SIG-M5 (cell line): ENCODE data around the gene KIN.
"Not testable (repeated sequence)": the region's sequence is repeated elsewhere in the genome, so short reads cannot be mapped to it uniquely, and the experiment has no call there.

Source experiments
- DNase-seq: peaks from one replicate; lab custom pipeline; 2025; lab: John Stamatoyannopoulos, UW

KIN gene

DNA sequence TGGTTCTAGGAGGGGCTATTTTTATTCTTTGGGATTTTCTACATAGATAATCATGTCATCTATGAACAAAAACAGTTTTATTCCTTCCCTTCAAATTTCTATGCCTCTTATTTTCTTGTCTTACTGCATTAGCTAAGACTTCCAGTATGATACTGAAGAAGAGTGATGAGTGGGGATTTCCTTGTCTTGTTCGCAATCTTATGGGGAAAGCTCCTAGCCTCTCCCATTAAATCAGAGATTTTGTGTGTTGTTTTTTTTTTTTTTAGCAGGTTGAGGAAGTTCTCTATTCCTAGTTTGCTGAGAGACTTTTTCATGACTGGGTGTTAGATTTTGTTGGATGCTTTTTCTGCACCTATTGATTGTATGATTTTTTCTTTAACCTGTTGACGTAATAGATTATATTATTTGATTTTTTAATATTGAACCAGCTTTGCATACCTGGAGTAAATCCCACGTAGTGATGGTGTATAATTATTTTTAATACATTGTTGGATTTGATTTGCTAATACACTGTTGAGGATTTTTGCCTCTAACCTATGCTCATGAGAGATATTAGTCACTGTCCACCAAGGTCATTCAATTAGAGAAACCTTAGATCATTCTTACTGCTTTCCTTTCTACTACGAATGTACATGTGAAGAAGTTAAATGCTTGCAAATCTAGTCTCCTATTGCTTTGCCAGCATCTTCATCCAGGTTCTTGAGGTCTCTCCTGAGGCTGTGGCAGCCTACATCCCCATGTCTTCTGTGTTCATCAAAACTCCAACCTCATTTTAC, 6.6 kb upstream of the KIN start:
- no peak for DNase-seq

DNA sequence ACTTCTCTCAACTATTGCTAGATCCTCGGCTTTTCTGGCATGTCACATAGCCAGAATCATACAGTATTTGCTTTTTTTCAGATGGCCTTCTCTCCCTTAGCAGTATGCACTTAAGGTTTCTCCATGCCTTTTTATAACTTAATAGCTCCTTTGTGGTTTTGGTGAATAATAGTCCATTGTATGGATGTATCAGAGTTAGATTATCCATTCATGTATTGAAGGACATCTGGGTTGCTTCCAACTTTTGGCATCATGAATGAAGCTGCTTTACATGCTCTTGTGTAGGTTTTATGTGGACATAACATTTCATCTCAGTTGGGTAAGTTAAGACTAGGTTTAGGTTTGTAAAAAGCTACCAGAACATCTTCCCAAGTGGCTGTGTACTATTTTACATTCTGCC, 4.7 kb upstream of the KIN start:
- DNase-seq: no peak

DNA sequence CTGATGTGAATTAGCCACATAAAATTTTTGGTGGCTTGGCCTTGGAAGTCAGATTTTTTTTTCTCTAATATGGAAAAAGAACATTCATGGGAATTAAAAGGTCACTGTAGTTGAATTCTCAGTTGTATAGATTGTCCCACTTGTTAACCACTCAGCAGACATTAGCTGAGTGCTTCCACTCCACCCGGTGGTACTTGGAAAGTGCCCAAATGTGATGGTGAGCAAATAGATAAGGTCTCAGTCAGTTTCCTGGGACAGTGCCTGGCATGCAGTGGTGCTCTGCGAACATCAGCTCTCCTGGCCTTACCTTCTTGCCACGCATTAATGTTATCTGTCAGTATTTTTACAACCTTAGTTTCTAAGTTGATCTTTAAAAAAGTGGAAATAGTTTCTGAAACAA, 1.6 kb upstream of the KIN start:
- DNase-seq: no peak

- DNase-seq: no peak
Observed at GRCh38 chr10:7788639-7789286, 970 bp upstream of the KIN start.

DNA sequence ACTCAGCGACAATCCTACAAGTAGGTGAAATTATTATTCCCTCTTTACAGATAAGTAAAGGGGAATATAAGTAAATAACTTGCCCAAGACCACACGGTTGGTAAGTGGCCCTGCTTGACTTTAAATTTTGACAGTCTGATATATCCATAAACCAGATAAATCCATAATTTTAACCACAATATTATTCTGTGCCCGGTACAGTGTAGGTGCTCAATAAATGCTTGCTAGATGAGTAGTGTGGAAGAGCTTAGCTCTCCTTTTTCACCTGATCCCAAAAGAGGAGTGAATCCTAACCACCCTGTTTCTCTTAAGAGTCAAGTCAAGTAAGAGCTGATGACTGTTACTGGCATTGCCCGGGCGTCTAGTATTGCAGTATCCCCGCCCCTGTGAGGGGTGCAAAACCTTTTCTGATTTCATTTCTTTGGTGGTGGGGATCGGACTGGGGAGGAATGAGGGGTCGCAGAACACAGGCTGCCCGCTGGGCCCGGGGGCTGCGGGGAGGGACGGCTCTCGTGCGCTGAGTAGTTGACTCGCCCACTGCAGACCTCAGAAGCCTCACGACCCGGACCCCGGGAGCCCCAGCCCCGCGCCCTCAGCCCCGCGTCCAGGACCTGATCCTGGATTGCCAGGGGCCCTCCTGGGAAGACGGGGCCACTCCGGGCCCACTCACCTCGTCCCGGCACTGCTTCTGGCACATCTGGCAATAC, 490 bp downstream of the KIN start:
- no peak for DNase-seq

GRCh38 chr10:7786430-7786829, 1.4 kb downstream of the KIN start:
- DNase-seq: no peak

- DNase-seq: not testable (repeated sequence)
Observed at GRCh38 chr10:7782194-7782593, 5.6 kb downstream of the KIN start.

DNA sequence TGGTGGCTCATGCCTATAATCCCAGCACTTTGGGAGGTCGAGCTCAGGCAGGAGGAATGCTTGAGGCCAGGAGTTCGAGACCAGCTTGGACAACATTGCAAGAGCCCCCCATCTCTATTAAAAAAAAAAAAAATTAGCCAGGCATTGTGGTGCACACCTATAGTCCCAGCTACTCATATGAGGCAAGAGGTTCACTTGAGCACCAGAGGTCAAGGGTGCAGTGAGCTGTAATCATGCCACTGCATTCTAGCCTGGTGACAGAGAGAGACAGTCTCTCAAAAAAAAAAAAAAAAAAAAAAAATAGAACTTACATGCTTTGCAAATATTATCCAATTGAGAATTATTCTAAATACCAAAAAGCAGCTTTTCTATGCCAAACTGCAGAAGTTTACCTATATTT, 11.0 kb downstream of the KIN start:
- no peak for DNase-seq

- DNase-seq: no peak
Observed at GRCh38 chr10:7773845-7774801, 13.7 kb downstream of the KIN start.

DNA sequence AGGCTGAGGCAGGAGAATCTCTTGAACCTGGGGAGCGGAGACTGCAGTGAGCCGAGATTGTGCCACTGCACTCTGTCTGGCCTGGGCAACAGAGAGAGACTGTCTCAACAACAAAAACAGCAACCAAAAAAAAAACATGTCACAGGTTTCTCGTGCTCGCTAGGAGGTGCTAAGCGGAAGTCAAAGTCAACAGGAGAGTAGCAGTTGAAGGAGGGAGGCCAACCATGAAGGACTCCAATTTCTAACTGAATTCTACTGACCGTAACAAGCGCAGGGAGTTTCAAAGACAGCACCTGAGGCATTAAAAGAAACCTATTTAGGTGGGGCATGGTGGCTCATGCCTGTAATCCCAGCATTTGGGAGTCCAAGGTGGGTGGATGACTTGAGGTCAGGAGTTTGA, 19.4 kb downstream of the KIN start:
- no peak for DNase-seq

DNA sequence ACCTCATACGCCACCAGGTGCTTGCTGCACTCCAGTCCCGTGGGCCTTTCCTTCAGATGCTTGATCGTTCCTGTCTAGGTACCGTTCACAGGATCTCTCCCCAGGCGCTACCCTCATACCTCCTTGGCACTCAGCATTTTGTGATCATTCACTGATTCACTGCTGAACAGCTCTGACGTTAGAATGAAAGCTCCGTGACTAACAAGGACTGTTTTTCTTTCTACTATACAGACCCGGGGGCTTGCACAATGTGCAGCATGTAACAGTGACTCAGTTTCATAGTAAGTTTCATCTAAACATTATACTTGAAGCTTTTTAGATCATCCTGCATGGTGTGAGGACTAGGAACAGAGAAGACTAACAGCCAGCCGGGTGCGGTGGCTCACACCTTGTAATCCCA, 20.6 kb downstream of the KIN start:
- no peak for DNase-seq

GRCh38 chr10:7766241-7766640, 21.6 kb downstream of the KIN start:
- DNase-seq: no peak

GRCh38 chr10:7763929-7764328, 23.9 kb downstream of the KIN start:
- no peak for DNase-seq

DNA sequence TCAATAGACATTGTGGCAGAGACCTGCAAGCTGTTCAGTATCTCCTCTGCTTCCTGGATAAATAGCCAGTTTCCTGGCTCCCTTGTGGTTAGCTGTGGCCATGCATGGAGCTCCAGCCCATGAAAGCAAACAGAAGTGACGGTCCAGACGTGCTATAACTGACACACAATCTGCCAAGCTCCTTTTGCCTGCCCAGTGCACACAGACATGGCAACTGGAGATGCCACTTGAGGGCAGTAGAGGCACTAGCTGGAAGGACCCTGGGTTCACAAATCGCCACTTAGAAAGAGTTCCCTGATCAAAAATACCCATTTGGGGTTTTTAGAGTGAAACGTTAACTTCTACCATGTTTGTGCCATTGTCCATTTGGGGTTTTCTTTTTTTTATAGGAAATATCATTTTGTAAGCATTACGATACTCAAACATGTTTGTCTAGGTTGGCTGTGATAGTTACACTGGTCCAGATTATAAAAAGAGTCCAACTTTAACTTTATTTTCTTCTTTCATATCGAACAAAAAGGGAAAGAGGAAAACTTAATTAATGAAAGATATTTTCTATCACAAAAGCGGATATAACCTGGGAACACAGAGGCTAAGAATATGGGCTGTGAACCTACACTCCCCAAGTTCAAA, 31.3 kb downstream of the KIN start:
- DNase-seq: no peak

- DNase-seq: no peak
Observed at GRCh38 chr10:7755103-7755502, 32.7 kb downstream of the KIN start.

GRCh38 chr10:7752251-7752650, 35.5 kb downstream of the KIN start:
- DNase-seq: no peak

- DNase-seq: no peak
Observed at GRCh38 chr10:7750222-7750621, 37.6 kb downstream of the KIN start.

- DNase-seq: not testable (repeated sequence)
Observed at GRCh38 chr10:7748637-7749036, 39.2 kb downstream of the KIN start.

GRCh38 chr10:7744307-7744706, 43.5 kb downstream of the KIN start:
- DNase-seq: no peak

DNA sequence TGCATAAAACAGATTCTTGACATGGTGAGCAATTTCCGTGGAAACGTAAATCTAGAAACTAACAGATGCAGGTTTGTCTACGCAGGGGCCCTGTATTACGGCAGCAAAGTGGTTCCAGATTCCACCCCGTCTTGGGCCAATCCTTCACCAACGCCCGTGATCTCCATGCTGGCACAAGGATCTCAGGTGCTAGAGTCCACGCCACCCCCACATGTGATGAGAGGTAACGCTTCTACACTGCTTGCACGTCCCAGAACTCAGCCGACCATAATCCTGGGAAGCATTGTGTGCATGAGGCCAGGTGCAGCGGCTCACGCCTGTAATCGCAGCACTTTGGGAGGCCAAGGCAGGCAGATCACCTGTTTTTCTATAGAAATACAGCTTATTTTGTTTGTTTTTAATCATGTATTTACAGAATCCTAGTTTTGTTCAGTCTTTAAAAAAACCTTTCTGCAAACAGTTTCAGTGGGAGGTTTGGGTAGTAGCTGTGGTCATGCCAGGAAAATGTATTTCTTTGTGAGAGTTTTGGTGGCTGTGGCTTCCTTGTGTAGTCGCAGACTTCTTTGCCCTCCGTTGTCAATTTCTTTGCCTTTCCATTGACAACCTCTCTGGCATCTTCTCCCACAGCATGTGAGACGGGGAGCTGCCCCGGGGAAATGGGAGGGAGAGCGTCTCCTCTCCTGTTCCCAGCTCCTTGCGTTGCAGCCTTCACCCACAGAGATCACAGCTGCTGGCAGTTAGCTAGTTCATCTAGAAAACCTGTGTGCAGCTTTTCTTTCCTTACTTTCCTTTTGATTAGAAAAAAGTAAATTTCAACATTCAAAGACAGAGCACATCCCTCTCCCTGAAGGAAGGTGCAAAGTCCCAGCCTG, 49.0 kb downstream of the KIN start:
- no peak for DNase-seq

GRCh38 chr10:7734821-7735220, 53.0 kb downstream of the KIN start:
- no peak for DNase-seq
